Smooth muscle cell (in vitro differentiated cells): Measurements from ENCODE around the gene FADS3. TPM values are rescaled to one million over a fixed set of nuclear protein-coding genes. Genes with fewer than 3 reads are reported as not detected.

ENCODE experiments used
- DNase-seq: peaks from one replicate; lab custom pipeline; 2025; ENCODE audit not compliant: unreplicated experiment; lab: John Stamatoyannopoulos, UW
- H2AFZ ChIP-seq: fragments of 200-600 bp; sonication (generic); 2 replicates; pipeline ENCODE4 v1.6.0; 2016; ENCODE audit warnings: antibody characterized with exemption, low read depth, mild to moderate bottlenecking
- H3F3A ChIP-seq: fragments of 200-600 bp; sonication (generic); 2 replicates; pipeline ENCODE4 v1.6.0; 2017; ENCODE audit warnings: antibody characterized with exemption, low read depth
- H3K27ac ChIP-seq: fragments of 200-600 bp; sonication (generic); 2 replicates; pipeline ENCODE4 v1.5.1; 2016; ENCODE audit warnings: low read depth, mild to moderate bottlenecking
- H3K27me3 ChIP-seq: fragments of 200-600 bp; sonication (generic); 2 replicates; pipeline ENCODE4 v1.6.1; 2016; ENCODE audit warnings: low read depth, mild to moderate bottlenecking
- H3K36me3 ChIP-seq: fragments of 200-600 bp; sonication (generic); 2 replicates; pipeline ENCODE4 v1.5.1; 2016; ENCODE audit warnings: low read depth
- H3K4me1 ChIP-seq: fragments of 200-600 bp; sonication (generic); 2 replicates; pipeline ENCODE4 v1.5.1; 2016; ENCODE audit warnings: low read depth
- H3K4me2 ChIP-seq: fragments of 200-600 bp; sonication (generic); 2 replicates; pipeline ENCODE4 v1.6.0; 2016; ENCODE audit warnings: mild to moderate bottlenecking
- H3K4me3 ChIP-seq: fragments of 200-600 bp; sonication (generic); 2 replicates; pipeline ENCODE4 v1.5.1; 2016; ENCODE audit warnings: mild to moderate bottlenecking
- H3K79me2 ChIP-seq: fragments of 200-600 bp; sonication (generic); 2 replicates; pipeline ENCODE4 v1.6.0; 2016; ENCODE audit warnings: low read depth, mild to moderate bottlenecking
- H3K9ac ChIP-seq: fragments of 200-600 bp; sonication (generic); 2 replicates; pipeline ENCODE4 v1.6.0; 2016; ENCODE audit warnings: low read depth
- H3K9me3 ChIP-seq: fragments of 200-600 bp; sonication (generic); replicated peaks from 2 replicates; pipeline ENCODE4 v1.5.1; 2016; ENCODE audit warnings: low read depth
- H4K20me1 ChIP-seq: fragments of 200-600 bp; sonication (generic); 2 replicates; pipeline ENCODE4 v1.6.0; 2016; ENCODE audit warnings: low read depth
- WGBS: methylation state at CpG from one replicate; pipeline ENCODE4 v1.1.7; 2016; ENCODE audit warnings: low lambda C conversion rate; 5-methylcytosine and 5-hydroxymethylcytosine counted together
- polyA plus RNA-seq: library from polyadenylated mRNA; unstranded; fragments of >200 nt; fragmentation: Nextera tagmentation; extraction: Ambion mirVana; gene quantifications from 2 replicates; pipeline ENCODE4 v1.2.1, GENCODE V29; 2016
- total RNA-seq: library from RNA; depleted of rRNA; stranded (reverse); fragments of >200 nt; gene quantifications from 2 replicates; pipeline ENCODE4 v1.2.3, GENCODE V29; 2014
- TF ChIP-seq, protein P1 (sequence below): fragments of 200-600 bp; sonication (generic); IDR thresholded peaks from 2 replicates; pipeline ENCODE4 v1.5.1; 2017; ENCODE audit warnings: borderline replicate concordance, mild to moderate bottlenecking, antibody characterized with exemption; ENCODE audit not compliant: insufficient read depth, poor library complexity, severe bottlenecking

FADS3 gene
- total and polyA plus RNA-seq, 2 experiments from 2014 or later, result 8.9 to 13.8 TPM

- peak overlapping the region; percentile 76 for H3K4me2 ChIP-seq
- H2AFZ ChIP-seq, result no peak overlapping the region
- no peaks in the 10 kb centered on the region for H3K9me3 ChIP-seq
- peak overlapping the region; percentile 89 for H3K27ac ChIP-seq
- H3K4me1 ChIP-seq, result peaks cover 12% of the 10 kb centered on the region
- no peaks in the 10 kb centered on the region for H3K27me3 ChIP-seq
- peak overlapping the region; percentile 50 for H3K9ac ChIP-seq
- H3F3A ChIP-seq, result peaks cover 10% of the 10 kb centered on the region
- no peak for DNase-seq
- H3K36me3 ChIP-seq, result no peaks in the 10 kb centered on the region
- no peak overlapping the region for H3K4me3 ChIP-seq
- 33% methylated on average over 18 of the region's 18 CpGs for WGBS
- TF ChIP-seq, protein P1, sequence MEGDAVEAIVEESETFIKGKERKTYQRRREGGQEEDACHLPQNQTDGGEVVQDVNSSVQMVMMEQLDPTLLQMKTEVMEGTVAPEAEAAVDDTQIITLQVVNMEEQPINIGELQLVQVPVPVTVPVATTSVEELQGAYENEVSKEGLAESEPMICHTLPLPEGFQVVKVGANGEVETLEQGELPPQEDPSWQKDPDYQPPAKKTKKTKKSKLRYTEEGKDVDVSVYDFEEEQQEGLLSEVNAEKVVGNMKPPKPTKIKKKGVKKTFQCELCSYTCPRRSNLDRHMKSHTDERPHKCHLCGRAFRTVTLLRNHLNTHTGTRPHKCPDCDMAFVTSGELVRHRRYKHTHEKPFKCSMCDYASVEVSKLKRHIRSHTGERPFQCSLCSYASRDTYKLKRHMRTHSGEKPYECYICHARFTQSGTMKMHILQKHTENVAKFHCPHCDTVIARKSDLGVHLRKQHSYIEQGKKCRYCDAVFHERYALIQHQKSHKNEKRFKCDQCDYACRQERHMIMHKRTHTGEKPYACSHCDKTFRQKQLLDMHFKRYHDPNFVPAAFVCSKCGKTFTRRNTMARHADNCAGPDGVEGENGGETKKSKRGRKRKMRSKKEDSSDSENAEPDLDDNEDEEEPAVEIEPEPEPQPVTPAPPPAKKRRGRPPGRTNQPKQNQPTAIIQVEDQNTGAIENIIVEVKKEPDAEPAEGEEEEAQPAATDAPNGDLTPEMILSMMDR, result no peak
- H4K20me1 ChIP-seq, result no peaks in the 10 kb centered on the region
- no peaks in the 10 kb centered on the region for H3K79me2 ChIP-seq
Observed at GRCh38 chr11:61923166-61924063, 32.1 kb upstream of the FADS3 start.

DNA sequence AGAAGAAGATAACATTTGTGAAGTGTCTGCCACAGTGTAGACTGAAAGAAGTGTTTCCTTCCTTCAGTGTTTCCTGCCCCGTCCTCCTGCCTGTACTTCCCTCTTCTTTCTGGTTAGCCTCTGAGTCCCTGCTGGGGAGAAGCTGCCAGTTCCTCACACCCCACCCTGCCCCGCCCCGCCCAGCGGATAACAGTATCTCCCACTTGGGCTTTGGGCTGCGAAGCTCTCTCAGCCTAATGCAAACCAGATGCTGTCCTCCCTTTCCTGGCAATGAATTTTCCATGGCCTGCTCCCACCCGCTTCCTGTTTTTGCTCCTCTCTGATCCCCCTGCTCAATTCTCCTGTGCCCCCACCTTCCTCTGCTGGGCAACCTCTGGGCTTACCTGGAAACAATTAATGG lies 31.2 kb upstream of the FADS3 start:
- Histone ChIP-seq H3K27me3 (no peaks in the 10 kb centered on the region), H3K27ac (peak overlapping the region; percentile 89), H3K36me3 (no peaks in the 10 kb centered on the region), H3K79me2 (no peaks in the 10 kb centered on the region), H3K4me1 (peaks cover 12% of the 10 kb centered on the region), H3F3A (peaks cover 10% of the 10 kb centered on the region), H3K4me3 (no peak overlapping the region), H3K9me3 (no peaks in the 10 kb centered on the region), H4K20me1 (no peaks in the 10 kb centered on the region), H2AFZ (no peak overlapping the region), H3K4me2 (peak overlapping the region; percentile 76), H3K9ac (peak overlapping the region; percentile 50)
- TF ChIP-seq, protein P1, result no peak
- DNase-seq, result no peak
- WGBS, result 5% methylated on average over 6 of the region's 6 CpGs

DNA sequence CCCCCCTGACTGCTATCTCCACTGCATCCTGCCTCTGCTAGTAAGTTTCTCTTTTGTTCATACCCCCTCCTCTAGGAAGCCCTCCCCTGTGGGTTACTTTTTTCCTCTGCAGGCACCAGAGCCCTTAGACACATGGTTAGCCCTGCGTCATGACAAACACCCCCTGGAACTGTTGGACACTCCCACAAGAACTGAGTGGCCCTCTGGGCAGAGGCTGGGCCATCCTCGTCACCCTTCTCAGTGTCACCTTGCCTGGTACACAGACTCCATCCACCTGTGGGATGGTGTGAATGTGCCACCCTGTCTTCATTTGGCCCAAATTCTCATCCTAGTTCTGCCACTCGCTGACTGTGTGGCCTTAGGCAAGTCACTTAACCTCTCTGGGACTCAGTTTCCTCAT lies 30.1 kb upstream of the FADS3 start:
- H2AFZ ChIP-seq, result no peak overlapping the region
- no peaks in the 10 kb centered on the region for H3K36me3 ChIP-seq
- 82% methylated on average over 3 of the region's 3 CpGs for WGBS
- no peak for DNase-seq
- H4K20me1 ChIP-seq, result no peaks in the 10 kb centered on the region
- H3K9me3 ChIP-seq, result no peaks in the 10 kb centered on the region
- TF ChIP-seq, protein P1, result no peak
- H3F3A ChIP-seq, result peaks cover 10% of the 10 kb centered on the region
- H3K4me3 ChIP-seq, result no peak overlapping the region
- no peaks in the 10 kb centered on the region for H3K27me3 ChIP-seq
- H3K4me2 ChIP-seq, result no peak overlapping the region
- H3K9ac ChIP-seq, result no peak overlapping the region
- H3K4me1 ChIP-seq, result peaks cover 12% of the 10 kb centered on the region
- no peak overlapping the region for H3K27ac ChIP-seq
- H3K79me2 ChIP-seq, result no peaks in the 10 kb centered on the region
